NCI-H1105 (cell line): Measurements from ENCODE around the gene LCORL.
"Not testable (repeated sequence)": the region's sequence is repeated elsewhere in the genome, so short reads cannot be mapped to it uniquely, and the experiment has no call there.

ENCODE experiments used
- DNase-seq: peaks from one replicate; lab custom pipeline; 2025; lab: John Stamatoyannopoulos, UW

The LCORL gene

DNA sequence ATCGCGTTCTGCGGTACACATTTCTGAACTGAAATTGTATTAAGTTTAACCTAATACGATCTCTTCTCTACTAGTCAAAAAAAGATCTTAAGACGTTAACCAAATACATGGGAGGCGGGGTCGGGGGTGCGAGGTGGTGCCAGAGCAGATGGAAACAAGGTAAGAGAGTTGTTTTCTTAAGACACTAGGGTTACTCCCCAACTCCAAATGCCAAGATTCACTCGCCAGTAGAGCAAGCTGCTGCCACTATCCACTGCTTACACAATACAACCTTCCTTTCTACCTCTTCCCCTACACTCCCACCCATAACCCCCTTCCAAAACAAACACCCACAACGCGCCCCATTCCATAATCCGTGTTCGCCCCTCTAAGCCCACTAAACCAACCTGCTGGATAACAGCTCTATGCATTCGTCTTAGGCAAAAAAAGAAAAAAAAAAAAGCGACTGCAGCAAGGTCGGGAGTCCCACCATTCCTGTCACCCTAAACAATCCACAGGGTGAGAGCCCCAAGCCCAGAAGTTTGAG, 1.3 kb downstream of the LCORL start:
- no peak for DNase-seq

DNA sequence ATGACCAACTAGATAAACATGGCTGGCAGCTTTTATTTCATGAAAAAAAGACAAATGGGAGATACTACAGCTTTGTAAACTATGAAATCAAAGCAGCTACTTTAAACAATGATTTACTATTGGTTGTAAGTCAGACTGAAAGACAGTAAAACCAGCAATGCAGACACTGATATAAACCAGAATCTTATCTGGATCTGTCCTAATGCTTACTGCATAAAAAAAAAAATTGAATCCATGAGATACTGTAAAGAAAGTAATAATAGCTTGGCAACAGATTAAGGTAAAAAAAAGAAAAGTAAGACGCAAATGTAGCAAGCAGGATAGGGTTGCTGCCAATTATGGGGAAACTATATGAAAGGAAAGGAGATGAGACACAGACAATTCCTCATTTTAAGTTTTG, 7.3 kb downstream of the LCORL start:
- DNase-seq, result no peak

DNA sequence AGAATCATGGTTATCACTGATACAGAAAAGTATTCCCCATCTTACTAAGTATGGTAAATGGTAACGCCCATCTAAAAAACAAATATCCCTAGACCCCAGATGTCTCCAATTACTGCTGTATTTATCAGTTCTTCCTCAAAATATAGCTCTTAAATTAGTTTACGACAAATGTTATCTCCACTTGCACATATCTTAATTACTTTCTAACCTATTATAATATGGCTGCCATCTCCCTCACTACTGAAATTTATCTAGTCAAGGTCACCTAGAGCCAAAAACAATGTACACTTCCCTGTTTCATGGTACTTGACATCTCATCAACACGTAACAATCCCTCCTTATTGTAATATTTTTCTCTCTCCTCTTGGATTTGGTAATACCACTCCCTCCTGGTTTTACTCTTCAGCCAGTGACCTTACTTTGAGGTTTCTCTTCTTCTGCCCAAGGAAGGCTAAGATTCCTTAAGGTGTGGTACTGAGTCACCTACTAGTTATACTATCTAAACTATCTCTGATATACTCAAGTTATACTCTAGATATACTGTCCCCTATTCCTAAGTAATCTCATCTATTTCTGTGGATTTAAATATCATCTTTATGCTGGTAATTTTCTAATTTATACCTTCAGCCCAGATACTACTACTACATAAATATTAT, 8.6 kb downstream of the LCORL start:
- no peak for DNase-seq

DNA sequence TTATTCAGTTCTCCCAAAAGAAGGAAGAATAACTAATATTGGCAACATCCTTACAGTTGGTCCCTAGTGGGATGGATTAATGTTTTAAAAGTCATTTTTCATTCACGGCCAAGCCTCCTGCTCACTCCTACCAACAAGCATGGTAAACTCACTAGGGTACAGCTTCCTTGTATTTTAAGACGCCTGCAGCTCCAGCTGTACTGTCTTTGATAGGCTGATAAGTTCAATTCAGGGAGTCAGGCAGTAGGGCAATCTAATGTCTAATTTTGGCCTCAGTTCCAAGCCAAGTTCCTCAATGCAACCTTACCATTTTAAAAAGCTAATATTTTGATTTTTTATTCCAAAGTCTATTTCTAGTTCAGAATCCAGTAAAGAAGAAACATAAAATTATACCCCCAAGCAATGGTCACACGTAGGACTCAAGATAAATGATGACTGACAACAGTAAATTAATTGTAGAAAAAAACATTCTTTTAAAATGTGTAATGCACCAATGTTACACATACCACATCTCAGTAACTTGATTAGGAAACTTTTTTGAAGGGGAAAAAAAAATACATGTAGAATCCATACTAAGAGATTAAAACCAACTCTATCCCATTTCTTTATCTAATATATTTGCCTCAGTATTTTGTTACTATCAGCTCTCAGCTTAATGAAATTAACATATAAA, 9.3 kb downstream of the LCORL start:
- no peak for DNase-seq

DNA sequence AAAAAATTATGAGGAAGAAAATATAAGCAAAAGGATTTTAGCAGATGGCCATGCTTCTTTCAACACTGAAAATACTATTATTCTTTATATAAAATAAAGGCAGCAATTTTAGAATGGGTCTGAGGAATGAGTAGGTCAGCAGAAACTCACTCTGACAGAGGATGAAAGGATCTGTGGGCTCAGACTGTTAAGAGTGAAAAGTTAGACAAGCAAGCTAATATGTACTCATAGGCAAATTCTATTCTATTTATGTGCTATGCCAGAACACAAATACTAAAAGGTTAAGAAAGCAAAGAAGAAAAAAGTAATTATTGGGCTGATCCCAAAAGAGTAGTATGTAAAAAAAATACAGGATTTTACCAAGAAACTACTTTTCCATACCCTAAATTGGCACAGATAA, 13.9 kb downstream of the LCORL start:
- DNase-seq, result no peak

DNA sequence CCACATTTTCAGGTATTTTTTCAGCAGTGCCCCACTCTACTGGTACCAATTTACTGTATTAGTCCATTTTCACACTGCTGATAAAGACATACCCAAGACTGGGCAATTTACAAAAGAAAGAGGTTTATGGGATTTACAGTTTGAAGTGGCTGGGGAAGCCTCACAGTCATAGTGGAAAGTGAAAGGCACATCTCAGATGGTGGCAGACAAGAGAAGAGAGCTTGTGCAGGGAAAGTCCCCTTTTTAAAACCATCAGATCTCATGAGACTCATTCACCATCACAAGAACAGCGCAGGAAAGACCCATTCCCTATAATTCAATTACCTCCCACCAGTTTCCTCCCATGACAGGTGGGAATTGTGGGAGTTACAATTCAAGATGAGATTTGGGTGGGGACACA, 15.1 kb downstream of the LCORL start:
- DNase-seq, result not testable (repeated sequence)

DNA sequence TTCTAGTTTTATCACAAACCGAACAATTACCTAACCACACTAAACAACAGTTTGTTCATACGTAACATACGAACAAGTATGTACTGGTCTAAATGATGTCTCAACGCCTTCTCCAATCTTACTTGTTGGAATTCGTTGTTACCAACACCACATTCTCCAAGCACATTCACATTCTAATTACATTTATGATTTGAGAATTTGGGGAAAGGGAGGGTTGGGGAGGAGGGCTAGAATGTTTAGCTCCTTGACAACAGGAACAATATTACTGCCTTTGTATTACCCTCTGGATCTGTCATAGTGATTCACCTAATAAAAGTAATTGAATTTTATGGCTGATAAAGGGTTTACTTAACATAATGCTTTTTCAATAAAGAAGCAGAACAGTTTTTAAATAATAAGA, 24.4 kb downstream of the LCORL start:
- DNase-seq, result no peak

DNA sequence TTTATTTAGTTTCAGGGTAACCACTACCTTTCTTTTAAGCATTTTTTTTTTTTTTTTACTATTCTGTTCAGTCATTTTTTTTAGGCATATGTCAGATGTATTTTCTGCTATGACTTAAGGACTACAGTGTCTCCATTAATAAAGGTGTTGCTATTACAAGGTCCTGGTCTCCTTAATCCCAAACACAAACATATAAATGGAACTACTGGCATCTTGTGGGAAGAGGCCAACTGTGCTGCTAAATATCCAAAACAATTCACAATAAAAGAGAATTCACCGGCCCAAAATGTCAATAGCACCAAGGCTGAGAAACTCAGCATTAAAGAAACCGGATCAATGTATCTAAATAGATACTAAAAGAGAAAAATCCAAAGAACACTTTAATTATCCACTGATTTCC, 26.4 kb downstream of the LCORL start:
- no peak for DNase-seq

DNA sequence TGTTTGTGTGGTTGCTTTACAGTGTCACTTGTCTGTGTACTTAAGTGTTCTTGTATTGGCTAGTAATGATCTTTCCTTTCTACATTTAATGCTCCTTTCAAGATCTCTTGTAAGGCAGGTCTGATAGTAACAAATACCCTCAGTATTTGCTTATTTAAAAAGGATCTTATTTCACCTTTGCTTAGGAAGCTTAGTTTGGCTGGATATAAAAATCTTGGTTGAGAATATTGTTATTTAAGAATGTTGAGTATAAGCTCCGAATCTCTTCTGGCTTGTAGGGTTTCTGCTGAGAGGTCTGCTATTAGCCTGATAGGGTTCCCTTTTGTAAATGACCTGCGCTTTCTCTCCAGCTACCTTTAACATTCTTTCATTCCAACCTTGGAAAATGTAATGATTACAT, 35.7 kb downstream of the LCORL start:
- DNase-seq, result no peak

DNA sequence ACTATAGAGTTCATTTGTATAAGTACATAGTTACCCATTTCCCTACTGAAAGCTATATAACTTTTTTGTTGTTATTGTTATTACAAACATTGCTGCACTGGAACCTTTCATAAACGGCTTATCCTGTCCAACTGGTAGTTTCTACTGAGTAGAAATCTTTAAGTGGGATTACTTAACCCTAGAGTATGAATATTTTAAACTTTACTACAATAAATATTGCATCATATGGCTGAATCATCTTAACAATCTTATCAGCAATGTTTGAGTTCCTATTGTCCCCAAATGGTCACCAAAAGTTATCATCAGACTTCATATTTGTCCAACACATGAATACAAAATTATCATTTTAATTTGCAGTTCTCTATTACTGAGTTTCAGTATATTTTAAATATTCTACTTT, 40.5 kb downstream of the LCORL start:
- no peak for DNase-seq

DNA sequence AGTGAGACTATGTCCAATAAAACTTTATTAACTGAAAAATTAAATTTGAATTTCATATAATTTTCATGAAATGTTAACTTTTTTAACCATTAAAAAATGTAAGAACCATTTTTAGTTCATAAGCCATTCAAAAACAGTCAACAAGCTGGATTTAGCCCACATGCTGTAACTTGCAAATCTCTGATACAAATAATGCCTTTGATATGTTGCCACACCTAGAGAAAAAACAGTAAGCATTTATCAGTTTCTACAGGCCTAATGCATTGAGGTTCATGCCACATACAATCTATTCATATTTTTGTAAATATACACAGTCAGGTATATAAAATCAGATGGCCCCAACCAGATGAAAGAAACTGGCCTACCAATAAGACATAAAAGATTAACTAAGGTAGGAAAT, 52.8 kb downstream of the LCORL start:
- DNase-seq, result no peak

DNA sequence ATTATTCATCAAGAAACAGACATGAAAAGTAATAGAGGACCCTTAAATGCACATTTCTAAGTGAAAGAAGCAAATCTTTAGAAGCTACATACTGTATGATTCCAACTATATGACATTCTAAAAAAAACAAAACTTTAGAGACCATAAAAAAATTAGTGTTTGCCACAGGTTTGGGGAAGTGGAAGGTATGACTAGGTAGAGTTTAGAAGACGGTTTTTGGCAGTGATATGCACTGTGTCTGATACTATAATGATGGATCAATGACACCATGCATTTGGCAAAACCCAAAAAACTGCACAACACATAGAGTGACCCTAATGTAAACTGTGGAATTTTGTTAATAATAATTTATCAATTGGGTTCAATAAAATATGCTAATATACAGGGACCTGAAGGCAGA, 54.5 kb downstream of the LCORL start:
- no peak for DNase-seq

DNA sequence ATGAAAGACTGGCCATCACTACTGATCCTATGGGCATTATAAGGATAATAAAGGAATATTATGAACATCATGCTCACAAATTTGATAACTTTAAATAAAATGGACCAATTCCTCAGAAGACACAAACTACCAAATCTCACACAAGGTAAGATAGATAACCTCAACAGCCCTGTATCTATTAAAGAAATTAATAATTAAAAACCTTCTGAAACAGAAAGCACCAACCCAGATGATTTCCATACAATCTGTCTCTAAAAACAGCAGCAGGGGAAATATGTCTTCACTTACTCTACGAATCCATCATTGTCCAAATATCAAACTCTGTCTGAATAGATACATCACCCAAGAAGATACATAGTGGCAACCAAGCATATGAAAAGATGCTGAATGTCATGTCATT, 55.2 kb downstream of the LCORL start:
- DNase-seq, result no peak

DNA sequence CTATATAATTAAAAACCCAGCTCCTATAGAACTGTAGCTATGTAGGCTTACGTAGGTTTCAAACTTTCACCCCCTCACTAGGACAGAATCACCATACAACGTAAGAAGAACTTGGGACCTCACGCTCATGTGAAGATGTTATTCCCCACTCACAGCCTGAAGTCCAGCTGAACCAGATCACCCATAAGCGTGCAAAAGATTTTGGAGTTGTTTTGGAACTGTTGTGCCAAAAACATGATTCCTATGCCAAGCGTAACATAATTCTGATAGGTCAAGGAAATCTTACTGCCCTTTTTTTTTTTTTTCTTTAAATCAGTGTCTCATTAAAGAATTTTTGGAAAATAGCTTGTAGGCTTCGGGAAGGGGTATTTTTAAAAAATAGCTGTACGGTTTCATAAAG, 57.0 kb downstream of the LCORL start:
- no peak for DNase-seq

DNA sequence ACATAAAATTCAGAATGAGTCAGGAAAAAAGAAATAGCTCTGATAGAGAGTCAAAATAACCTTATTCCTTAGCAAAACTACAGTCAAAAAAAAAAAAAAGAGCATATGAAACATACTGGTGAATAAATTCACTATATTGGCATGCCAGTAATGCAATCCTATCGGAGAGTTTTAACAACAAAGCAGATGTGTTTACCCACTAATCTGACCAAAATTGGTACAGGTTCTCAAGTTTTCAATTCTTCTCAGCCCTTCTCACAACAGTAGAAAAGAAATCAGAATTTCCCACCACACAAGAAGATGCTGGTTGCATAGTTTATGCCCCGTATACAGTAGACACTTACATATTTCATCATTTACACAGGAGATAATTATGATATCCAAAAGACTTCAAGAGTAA, 59.4 kb downstream of the LCORL start:
- DNase-seq, result no peak

DNA sequence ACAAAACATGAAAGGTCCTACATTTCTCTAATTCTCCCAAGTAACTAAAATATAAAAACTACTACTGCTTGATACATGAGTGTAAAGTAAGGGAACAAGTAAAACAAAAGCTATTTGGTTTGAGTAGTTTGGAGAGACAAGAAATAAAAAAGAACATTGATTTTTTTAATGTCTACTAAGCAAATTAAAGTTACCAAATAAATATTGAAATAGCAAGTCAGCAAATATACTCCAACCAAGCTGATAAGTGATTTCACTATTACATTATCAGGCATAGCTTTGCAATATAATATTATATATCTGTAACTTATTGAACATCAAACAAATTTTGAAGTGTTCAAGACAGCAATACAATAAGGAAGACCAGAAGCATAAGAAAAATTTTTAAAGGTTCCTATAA, 60.3 kb downstream of the LCORL start:
- no peak for DNase-seq

DNA sequence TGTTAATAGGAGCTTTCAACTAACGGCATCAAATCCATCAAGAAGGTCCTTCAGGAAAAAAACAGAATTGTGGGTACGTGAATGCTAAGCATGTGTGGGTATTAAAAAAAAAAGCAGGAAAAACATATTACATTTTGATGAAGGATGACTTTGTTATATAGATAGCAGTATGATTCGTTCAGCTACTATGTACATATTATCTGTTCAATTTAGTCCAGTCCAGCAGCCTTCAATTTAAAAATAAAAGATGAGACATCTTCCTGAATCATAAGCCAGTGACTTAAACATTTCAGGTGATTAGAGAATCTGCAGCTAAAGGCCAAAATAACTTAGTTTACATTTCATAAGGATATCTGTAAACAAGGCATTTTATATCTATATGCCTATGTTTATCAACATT, 63.4 kb downstream of the LCORL start:
- DNase-seq, result no peak

DNA sequence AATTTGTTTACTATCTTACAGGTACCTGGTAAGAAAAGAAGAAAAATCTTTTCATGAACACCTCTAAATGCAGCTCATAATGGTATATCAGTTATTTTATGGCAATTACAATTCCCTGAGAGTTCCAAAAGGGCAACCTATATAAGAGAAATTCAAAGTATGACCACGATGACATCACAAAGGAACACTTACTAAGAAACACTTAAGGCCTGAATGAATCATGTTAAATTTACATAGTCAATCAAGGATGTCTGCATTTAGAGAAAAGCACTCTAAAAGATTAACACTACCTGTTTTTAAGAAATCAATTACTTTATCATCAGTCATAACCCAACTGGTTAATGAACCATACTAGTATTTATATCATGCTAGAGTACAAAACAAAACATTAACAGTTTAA, 63.9 kb downstream of the LCORL start:
- no peak for DNase-seq

DNA sequence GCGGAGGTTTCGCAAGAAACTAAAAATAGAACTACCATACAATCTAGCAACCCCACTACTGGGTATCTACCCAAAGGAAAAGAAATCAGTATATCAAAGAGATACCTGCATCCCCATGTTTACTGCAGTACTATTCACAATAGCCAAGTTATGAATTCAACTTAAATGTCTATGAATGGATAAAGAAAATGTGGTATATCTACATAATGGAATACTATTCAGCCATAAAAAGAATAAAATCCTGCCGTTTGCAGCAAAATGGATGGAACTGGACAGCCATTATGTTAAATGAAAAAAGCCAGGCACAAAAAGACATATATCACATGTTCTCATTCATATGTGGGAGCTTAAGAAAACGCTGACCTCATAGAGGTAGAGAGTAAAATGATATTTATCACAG, 65.3 kb downstream of the LCORL start:
- no peak for DNase-seq

DNA sequence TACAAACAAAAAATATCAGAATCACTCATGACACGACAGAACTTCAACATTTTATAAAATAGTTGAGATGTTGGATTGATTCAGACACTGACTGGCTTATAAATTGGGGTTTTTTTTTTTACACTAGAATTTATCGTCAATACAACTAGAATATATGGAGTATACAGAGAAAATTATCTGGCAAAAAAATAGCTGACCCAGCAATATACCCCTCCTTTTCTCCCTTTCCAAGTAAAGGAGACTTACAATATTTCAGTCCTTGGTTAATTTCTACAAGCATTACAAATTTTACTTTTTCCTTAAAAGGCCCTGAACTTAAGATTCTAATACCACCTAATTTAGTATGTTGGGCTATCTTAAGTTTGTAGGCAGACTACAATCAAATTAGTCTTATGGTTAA, 76.3 kb downstream of the LCORL start:
- no peak for DNase-seq

DNA sequence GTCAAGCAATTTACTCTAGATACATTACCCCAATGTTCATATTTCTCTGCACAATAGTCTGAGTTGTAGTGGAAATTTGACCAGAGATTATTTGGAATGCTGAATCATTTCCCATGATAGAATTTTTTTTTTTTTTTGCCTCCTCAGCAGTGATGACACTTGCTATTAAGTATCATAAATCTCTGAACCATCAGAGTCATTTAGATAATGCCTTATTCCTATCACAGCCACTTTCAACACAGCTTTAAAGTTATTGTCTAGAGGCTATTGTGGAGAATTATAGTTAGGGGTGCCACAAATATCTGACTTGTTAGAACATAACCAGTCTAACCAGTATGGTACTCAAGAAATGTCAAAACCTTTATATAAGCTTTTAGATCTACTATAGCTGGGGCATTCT, 79.8 kb downstream of the LCORL start:
- DNase-seq, result no peak

DNA sequence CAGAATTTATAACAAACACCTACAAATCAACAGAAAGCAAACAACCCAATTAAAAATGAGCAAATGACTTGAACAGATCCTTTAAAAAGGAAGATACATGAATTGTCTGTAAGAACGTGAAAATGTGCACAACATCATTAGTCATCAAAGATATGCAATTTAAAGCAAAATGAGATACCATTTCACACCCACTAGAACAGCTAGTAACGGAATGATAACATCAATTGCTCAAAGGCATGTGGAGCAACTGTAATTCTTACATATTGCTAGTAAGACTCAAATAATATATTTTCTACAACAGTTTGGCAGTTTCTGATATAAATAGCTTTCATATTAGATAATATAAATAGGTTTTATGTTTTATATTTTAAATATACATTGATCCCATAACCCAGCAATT, 82.5 kb downstream of the LCORL start:
- no peak for DNase-seq

DNA sequence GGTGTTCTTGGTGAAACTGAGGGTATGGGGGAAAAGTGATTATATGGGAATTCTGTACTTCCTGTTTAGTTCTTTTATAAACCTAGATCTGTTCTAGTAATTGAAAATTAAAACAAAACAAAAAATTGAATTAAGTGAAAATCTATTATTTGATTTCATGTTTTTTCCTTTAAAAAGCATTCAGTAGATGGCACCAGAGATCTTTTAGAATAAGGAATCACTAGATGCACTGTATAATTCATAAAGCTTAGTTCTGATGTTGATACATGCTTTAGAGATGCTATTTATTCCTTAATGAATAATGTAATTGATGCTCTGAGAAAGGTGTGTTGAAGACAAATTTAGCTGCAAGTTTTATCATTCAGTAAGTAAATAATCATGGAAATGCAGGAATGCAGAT, 87.3 kb downstream of the LCORL start:
- no peak for DNase-seq

DNA sequence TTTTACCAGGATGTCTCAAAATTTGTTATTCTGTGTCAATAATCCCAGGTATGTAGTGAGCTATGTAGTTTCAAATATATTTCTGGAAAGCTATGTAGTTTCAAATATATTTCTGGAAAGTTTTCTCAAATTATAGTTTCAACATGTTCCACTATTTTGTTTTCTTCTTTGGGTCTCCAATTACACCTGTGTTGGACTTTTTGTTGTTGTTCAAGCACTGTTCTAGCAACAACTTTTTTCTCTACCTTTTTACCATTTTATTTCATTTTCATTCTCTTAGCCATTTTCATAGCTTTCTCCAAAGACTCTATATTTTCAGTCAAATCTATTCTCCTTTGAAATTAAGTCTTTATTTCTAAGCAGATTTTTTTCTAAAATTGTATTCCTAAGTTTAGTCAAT, 88.4 kb downstream of the LCORL start:
- DNase-seq, result no peak
